Islet of Langerhans (tissue), 1 donor: ENCODE measurements around the gene CACNA1I.
"Not testable (repeated sequence)": the region's sequence is repeated elsewhere in the genome, so short reads cannot be mapped to it uniquely, and the experiment has no call there.

ENCODE experiments used
- FAIRE-seq: peaks from one replicate; lab custom pipeline; 2011; peaks lifted over from hg19 to GRCh38; lab: Jason Lieb, UNC

The CACNA1I gene

DNA sequence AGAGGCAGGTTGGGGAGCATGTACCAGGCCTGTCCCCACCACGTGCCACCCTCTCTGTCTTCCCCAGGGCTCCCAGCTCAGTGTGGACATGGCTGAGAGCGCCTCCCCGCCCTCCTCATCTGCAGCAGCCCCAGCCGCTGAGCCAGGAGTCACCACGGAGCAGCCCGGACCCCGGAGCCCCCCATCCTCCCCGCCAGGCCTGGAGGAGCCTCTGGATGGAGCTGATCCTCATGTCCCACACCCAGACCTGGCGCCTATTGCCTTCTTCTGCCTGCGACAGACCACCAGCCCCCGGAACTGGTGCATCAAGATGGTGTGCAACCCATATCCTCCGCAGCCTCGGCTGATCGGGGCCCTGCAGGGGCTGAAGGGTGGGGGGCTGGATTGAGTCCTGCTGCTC, at the start of gene CACNA1I:
TSS of gene CACNA1I (plus strand) at position 89 of the 400 bp plus-strand sequence. CDS start at position 89, 0 bp downstream.
- no peak for FAIRE-seq

DNA sequence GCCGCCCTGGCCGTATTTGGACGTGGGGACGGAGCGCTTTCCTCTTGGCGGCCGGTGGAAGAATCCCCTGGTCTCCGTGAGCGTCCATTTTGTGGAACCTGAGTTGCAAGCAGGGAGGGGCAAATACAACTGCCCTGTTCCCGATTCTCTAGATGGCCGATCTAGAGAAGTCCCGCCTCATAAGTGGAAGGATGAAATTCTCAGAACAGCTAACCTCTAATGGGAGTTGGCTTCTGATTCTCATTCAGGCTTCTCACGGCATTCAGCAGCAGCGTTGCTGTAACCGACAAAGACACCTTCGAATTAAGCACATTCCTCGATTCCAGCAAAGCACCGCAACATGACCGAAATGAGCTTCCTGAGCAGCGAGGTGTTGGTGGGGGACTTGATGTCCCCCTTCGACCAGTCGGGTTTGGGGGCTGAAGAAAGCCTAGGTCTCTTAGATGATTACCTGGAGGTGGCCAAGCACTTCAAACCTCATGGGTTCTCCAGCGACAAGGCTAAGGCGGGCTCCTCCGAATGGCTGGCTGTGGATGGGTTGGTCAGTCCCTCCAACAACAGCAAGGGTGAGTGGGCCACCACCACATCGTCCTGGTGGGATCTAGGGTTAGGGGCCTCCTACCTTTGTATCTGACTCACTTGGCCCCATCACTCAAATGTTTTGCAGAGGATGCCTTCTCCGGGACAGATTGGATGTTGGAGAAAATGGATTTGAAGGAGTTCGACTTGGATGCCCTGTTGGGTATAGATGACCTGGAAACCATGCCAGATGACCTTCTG, 49.3 kb upstream of the CACNA1I start:
- not testable (repeated sequence) for FAIRE-seq

DNA sequence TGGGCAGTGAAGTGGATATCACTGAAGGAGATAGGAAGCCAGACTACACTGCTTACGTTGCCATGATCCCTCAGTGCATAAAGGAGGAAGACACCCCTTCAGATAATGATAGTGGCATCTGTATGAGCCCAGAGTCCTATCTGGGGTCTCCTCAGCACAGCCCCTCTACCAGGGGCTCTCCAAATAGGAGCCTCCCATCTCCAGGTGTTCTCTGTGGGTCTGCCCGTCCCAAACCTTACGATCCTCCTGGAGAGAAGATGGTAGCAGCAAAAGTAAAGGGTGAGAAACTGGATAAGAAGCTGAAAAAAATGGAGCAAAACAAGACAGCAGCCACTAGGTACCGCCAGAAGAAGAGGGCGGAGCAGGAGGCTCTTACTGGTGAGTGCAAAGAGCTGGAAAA, 48.5 kb upstream of the CACNA1I start:
- not testable (repeated sequence) for FAIRE-seq

DNA sequence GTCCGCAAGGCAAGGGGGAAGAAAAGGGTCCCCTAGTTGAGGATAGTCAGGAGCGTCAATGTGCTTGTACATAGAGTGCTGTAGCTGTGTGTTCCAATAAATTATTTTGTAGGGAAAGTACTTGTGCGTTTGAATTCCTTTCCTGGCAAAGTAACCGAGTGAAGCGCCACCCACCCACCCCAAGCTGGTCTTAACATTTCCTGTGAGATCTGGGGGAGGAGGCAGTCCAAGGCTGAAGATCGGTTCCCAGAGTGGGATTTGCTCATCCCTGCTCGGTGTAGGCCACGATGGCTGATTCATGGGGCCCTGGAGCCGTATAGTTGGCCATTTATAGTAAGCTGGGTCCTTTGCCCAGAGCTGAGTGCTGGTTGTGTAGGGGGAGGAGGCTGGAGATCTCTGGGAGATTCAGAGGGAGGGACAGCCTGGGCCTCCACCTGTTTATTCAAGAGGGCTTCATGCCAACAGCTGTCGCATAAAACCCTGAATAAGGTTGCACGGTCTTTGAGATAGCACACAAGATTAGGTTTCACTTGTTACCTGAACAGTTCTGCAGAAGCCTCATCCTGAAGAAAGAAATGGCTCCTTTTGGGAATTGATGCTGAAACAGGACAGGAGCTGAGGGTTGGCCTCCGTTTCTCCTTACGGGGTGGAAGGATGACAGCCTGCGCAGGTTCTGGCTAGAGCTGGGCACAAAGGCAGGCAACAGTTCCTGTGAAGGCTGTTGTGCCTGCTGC, 47.8 kb upstream of the CACNA1I start:
- FAIRE-seq = no peak

DNA sequence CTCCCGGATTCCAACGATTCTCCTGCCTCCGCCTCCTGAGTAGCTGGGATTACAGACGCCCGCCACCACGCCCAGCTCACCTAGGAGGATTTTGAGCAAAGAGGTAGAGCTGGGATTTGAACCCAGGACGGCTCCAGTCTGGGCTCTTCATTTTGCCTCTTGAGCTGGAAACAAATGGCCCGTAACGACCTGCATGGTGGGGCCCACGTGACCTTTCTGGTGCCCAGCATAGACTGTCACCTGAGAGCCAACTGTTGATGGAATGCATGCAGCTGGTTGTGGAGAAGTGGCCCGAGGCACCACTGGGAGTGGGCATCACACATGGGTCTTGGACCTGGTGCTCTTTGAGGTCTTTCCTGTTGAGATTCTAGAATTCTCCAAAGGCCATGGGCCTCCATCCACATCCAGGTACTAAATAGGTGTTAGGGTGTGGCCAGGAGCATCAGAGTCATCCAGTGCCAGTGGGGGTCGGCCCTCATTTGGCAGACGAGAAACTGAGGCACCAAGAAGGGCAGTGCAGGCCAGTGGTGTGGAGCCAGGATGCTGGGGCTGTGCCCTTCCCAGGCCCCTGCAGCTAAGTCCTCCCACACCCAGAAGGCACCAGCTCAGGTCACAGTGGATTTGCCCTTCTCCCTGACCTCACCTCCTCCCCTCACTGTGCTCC, 46.3 kb upstream of the CACNA1I start:
- FAIRE-seq = no peak

DNA sequence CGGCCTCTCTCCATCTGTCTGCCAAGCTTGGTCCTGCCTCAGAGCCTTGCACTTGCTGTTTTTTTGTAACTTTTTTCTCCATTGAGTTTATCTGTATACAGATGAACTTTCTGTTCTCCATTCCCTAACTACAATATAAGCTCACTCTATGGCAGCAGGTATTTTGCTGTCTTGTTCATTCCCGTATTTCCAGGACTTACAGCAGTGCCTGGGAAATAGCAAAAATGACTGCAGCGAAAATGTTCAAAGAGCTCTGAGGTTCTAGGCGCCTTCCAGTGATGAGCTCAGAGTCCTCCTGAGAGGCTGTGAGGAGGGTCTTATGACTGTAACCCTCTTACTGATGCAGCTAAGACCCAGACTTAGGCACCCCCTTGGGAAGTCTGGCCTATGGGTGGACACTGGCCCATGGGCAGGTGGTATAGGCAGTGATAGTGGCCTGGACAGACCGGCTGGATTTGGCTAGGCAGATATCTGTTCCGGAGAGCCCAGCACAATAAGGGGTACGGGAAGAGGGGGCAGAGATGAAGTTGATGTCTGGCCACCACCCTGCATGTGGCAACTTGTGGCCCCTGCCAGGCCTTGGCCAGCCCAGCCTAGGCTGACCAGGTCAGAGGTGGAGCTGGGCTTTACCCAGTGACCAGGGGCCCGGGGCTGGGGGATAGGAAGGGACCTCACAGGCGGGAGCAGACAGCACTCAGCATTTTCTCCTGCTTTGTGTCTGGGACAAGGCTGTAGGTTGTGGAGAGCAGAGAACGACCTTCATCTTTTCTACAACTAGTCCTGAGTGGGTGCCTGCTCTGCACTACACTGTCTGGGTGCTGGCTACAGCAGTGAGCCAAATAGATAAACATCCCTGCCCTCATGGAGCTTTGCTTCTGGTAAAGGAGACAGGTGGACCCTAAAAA, 45.5 kb upstream of the CACNA1I start:
- no peak for FAIRE-seq

DNA sequence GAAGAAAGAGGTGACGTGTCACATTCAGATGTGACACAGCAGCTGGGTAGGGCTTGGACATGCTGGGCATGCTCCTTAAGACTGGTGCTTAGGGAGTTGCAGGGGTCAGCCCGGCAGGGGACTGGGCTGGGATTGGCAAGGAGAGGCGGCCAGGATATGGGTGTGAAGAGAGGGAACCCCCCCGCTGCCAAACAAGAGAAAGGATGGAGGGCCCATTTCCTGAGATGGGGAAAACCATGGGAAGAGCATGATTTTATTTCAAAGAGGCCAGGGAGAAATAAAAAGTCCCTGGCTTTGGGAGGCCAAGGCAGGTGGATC, 44.9 kb upstream of the CACNA1I start:
- no peak for FAIRE-seq

DNA sequence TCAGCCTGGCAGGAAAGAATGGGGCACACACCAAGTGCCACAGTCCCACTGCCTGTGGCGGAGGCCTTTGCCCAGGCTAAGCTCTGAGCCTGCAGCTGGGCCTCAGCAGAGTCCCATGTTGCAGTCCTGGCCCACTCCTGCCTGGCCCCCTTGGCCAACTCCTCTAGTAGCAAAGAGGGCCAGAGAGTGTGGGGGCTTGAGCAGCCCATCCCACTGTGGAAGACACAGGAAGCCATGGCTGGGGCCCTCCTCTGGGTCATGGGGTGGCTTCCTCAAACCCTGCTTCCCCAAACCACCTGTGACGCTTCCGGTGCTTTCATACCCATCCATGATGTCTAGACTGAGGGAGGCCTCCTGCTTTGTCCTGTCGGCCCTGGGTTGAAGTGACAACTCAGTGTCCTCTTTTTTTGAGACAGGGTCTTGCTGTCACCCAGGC, 43.8 kb upstream of the CACNA1I start:
- FAIRE-seq = no peak

DNA sequence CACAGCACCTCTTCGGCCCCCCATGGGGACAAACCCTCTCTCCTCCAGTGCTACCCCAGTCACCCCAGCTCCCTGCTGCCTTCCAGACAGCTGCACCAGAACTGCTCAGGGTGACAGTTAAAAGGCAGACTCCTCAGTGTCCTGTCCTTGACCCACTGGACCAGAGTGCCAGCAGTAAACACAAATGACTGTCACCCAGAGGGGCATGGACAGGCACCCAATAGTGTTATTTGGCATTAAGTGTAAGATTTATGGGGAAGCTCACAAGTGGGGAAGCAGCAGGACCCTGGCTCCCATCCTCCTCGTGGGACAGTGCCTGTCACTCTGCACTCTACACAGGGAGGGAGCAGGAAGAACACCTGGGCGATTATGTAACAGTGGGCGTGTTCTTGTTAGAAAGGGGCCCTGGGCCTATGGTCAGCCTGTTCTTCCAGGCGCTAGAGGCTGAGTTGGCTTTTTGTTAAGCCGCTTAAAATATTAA, 43.0 kb upstream of the CACNA1I start:
- FAIRE-seq = no peak

DNA sequence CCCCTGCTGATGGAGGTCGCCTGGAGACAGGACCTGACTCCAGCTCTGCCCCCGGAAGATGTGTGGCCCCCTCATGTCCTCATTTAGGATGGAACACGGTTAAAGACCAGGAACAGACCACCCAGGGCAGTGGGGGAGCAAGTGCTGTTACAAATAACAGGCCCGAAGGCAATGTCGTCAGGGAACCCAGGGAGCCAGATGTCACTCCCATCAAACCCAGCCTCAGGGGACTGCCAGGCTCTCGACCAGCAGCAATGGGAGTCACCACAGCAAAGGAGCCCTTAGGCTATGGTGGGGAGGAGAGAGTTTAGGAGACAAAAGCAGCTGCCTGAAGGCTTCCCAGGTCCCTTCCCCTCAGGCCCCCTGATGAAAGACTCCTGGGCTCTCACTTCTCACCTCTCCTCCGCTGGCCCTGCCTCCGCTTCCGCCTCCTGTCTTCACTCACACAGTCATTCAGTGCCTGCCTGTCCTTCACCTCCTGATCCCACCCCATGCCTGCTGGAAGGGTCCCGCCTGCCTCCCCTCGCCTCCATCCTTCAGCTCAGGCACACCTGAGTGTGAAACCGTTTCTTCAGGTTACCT, 42.4 kb upstream of the CACNA1I start:
- no peak for FAIRE-seq

DNA sequence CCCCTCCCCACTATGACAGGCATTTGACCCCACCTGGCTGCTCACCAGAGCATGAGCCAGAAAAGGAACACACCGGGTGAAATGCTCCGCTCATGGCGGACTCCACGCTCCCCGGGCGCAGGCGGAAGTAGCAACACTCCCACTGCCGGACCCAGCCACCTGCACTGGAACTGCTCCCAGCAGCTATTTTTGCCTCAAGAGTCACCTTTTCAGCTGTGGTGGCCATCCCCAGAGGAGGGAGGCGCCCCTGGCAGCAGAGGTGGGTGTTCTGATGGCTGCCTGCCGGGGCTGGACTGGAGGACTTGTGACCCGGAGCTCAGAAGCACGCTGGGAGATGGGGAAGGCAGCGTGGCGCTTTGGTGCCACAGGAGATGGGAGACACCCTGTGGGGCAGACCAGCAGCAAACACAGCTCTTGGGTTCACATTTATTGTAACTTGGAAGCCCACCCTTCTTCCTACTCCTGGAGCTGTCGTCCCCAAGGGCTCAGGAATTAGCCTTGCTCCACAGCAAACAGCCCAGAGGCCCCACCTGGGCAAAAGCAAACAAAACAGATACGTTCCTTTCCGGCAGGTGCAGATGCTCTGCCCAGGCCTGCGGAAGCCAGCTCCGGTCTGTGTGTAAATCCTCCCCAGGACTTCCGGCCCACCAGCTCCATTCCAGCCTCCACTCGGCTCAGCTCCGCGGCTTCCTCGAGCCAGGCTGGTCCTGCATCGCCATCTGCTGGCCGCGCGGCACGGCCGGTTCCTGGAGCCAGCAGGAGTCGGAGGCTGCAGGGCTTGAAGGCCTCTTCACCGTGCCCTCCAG, 41.7 kb upstream of the CACNA1I start:
- FAIRE-seq = no peak

DNA sequence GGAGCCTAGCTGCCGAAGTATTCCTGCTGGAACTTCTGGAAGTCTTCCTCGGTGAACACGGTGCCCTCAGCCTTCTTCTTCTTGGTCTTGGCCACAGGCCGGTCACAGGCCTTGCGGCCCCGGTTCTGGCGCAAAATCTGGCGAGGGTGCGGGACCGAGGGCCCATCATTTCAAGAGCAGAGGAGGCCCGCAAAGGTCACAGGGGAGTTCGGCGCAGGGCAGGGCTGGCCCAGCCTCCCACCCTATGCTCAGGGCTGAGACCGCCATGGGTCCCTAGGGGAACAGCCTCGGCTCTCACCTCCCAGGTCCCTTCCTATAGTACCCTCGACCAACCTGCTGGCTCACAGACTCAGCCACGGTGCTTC, 41.1 kb upstream of the CACNA1I start:
- FAIRE-seq = no peak

DNA sequence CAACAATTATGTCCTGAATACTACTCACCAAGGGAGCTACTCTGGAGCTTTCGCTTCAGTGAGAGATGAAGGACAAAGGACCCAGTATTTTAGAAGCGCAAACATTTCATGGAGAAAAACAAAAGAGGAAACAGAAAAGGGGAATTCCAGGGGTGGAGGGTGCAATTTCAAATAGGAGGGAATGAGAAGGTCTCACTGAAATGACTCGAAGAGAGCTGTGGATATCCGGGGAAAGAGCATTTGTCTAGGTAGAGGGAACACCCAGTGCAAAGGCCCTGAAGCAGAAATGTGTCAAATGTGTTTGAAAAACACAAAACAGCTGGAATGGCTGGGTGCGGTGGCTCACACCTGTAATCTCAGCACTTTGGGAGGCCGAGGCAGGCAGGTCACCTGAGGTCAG, 40.4 kb upstream of the CACNA1I start:
- no peak for FAIRE-seq

DNA sequence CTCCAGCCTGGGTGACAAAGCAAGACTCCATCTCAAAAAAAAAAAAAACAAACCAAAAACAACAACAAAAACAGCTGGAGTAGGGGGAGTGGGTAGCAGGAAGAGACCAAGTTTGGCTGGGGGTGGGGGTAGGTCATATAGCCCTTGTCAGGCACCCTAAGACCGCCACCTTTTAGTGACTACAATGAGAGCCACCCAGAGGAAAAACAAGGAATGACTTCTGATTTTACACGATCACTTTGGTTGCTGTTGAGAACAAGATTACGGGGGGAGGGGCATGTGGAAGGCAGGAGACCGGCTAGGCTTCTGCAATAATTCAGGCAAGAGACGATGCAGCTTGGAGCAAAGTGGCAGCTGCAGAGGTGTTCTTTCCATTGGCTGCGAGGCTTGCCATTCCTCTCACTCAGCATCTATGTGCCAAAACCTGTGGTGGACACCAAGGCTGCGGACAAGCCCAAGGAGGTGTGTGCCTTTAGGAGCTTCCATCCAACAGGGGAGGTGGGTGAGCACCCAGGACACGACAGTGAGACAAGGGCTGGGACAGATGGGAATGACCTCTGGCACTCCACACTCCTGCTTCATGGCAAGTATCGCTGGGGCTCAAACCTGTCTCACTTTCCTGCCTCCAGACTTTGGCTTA, 39.7 kb upstream of the CACNA1I start:
- FAIRE-seq = no peak

DNA sequence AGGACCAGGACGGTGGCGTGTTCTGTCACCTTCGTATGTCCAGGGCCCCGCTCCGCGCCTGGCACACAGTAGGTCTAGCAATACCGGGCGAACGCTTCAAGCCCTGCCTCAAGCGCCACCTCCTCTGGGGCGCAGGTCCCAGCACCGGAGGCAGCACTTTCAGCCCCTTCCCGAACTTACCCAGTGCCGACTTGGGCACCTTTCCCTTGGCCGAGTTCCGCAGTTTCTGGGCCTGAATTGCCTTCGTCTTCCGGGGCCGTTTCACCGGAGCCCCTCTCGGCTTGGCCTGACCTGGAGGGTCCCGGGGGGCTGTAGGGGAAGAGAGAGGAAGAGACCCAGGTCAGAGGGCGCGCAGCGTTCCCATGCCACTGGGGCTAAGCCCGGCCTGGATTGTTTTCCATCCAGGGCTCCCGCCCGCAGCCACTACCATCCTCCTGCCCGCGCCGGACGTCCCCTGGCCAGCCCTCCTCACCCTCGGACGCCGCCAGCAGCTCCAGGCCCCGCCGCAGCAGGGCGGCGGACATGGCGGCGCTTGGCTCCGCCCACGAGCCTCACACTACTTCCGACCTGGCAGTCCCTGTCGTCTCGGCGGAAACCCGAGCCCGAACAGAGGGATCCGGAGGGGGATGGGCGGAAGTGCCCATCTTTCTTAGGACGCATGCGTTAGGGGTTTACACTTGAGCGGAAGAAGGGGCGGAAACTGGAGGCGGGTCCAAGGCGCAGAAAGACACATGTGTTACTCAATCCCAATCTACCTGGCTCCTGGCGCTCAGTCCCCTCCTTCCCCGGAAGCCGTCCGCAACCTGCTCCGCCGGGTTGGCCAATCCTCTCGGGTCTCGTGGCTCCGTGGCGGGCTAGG, 38.1 kb upstream of the CACNA1I start, which contains the start of gene RPS19BP1:
TSS of gene RPS19BP1 (minus strand) at position 534 of the 859 bp plus-strand sequence. CDS start at position 524, 10 bp downstream.
- peak; percentile 97 for FAIRE-seq

DNA sequence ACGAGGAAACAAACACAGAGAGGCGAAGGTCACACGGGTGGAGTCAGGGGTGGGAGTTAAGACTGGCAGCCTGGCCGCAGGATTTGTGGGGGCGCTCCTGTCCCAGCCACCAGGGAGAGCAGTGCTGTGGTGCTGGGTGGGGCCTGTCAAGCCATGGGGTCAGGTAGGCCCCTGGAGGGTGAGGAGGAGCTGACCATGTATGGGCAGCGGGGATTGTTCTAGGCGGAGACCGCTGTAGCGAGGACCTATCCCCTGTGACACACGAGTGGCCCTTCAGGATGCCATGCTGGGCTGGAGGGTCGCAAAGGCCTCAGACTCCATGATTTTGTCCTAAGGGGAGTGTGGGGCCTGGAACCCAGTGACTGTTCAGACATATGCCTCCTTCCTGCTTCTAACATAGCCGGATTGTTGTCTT, 36.5 kb upstream of the CACNA1I start:
- no peak for FAIRE-seq

DNA sequence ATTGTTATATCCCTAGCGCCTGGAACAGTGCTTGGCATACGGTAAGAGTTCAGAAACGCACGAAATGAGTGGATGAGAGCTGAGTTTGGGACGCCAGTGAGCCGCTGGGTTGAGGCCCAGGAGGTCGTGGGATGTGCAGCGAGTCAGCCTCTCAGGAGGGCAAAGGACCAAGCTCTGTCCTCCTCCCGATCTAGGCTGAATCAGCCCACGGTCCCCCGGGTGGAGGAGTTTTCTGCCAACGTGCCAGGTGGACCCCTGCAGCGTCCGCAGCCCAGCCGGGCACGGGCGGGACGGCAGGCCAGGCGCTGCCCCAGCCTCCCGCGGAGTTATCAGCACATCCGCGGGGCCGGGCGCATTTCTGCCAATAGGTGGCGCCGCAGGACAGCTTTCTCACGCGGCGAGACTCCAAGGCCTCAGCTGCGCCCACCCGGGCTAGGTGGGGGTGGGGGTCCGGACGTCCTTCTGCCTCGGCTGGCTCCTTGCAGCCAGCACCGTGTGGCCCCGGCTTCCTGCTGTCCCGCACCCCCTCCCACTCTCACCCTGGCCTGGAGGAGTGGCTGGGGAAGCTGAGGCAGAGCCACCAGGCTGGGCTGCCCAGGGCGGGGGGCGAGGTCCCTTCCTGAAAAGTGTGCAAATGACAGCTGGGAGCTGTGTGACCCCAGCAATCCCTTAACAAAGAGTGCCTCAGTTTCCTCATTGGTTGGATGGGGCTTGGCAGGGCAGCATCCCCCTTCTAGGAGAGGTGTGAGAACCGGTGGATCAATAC, 35.8 kb upstream of the CACNA1I start:
- FAIRE-seq = no peak

DNA sequence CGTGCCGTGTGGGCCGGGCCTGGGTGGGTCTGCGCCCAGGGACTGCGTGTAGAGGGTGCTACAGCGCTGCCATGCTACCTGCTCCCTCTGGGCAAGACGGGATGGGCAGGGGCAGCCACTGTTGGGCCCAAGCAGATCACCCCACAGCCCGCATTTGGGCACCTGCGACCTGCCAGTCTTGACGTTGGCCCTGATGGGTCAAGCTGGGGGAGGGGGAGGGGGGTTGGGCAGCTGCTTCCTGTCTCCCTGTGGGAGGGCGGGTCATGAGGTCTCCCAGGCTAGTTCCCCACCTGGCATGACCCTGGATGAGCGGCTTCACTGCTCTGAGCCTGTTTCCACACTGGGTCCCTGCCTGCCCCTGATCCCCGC, 35.2 kb upstream of the CACNA1I start:
- FAIRE-seq = no peak
